Measurements from ENCODE around the gene CNGB1. TPM values are rescaled to one million over a fixed set of nuclear protein-coding genes. Genes with fewer than 3 reads are reported as not detected.

The CNGB1 gene
- total RNA-seq, 1 experiment from 2014 or later, result not detected

GRCh38 chr16:57889960-57890751 is 80.8 kb downstream of the CNGB1 start:
- BruUV-seq (replicated peaks), result no TSS peak
- H3K4me1 ChIP-seq (ENCODE audit: insufficient read depth, low read length, poor library complexity, severe bottlenecking), result peaks cover 20% of the 10 kb centered on the region
- no peaks in the 10 kb centered on the region for H3K36me3 ChIP-seq (ENCODE audit: insufficient read depth, low read length, poor library complexity, severe bottlenecking)
- H3K4me3 ChIP-seq (ENCODE audit: low read depth, low read length, poor library complexity, severe bottlenecking), result no peak overlapping the region
- intact Hi-C loops (cut with micrococcal nuclease; ENCODE audit: unreplicated experiment), result no loop called here
- H3K27me3 ChIP-seq (replicated peaks; ENCODE audit: insufficient read depth, low read depth, low read length, poor library complexity), result no peaks in the 10 kb centered on the region
- peak overlapping the region; percentile 20 for H3K27ac ChIP-seq (ENCODE audit: low read depth, low read length, poor library complexity, severe bottlenecking)
- H3K9me3 ChIP-seq (ENCODE audit: low read depth, low read length, poor library complexity, severe bottlenecking), result no peaks in the 10 kb centered on the region
- DNase-seq (ENCODE audit: low spot score), result peak; percentile 61
- TF ChIP-seq EZH2 (IDR thresholded peaks at IDR 0.05; ENCODE audit: borderline replicate concordance, low read depth, low read length, poor library complexity, severe bottlenecking), result no peak
- TF ChIP-seq, protein P1, sequence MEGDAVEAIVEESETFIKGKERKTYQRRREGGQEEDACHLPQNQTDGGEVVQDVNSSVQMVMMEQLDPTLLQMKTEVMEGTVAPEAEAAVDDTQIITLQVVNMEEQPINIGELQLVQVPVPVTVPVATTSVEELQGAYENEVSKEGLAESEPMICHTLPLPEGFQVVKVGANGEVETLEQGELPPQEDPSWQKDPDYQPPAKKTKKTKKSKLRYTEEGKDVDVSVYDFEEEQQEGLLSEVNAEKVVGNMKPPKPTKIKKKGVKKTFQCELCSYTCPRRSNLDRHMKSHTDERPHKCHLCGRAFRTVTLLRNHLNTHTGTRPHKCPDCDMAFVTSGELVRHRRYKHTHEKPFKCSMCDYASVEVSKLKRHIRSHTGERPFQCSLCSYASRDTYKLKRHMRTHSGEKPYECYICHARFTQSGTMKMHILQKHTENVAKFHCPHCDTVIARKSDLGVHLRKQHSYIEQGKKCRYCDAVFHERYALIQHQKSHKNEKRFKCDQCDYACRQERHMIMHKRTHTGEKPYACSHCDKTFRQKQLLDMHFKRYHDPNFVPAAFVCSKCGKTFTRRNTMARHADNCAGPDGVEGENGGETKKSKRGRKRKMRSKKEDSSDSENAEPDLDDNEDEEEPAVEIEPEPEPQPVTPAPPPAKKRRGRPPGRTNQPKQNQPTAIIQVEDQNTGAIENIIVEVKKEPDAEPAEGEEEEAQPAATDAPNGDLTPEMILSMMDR (conservative IDR thresholded peaks at IDR 0.05; ENCODE audit: low read depth, low read length), result no peak
- CTCF ChIA-PET, result no interaction called here
- POLR2A ChIA-PET (ENCODE audit: low non-redundant PET), result no interaction called here

DNA sequence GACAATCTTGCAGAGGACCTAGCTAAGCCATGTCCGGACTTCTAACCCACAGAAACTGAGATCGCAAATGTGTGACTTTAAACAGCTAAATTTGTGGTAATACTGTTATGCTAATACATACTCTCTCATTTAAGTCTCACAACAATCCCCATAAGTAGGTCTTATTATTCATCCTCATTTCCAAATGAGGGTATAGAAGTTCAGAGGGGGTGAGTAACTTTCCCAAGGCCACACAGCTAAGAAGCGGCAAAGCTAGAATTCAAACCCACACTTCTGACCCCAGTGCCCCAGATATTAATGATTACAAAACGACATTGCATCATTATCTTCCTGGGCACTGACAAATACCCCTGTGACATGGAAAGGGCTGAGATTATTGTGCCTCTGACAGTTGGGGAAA is 81.4 kb downstream of the CNGB1 start:
- ChIA-PET POLR2A (ENCODE audit: low non-redundant PET) (no interaction called here), CTCF (no interaction called here)
- H3K36me3 ChIP-seq (ENCODE audit: insufficient read depth, low read length, poor library complexity, severe bottlenecking), result no peaks in the 10 kb centered on the region
- no peak overlapping the region for H3K27ac ChIP-seq (ENCODE audit: low read depth, low read length, poor library complexity, severe bottlenecking)
- intact Hi-C loops (cut with micrococcal nuclease; ENCODE audit: unreplicated experiment), result no loop called here
- no TSS peak for BruUV-seq (replicated peaks)
- peaks cover 20% of the 10 kb centered on the region for H3K4me1 ChIP-seq (ENCODE audit: insufficient read depth, low read length, poor library complexity, severe bottlenecking)
- no peak overlapping the region for H3K4me3 ChIP-seq (ENCODE audit: low read depth, low read length, poor library complexity, severe bottlenecking)
- no peak for TF ChIP-seq EZH2 (IDR thresholded peaks at IDR 0.05; ENCODE audit: borderline replicate concordance, low read depth, low read length, poor library complexity, severe bottlenecking)
- TF ChIP-seq, protein P1 (conservative IDR thresholded peaks at IDR 0.05; ENCODE audit: low read depth, low read length), result no peak
- no peak for DNase-seq (ENCODE audit: low spot score)
- no peaks in the 10 kb centered on the region for H3K9me3 ChIP-seq (ENCODE audit: low read depth, low read length, poor library complexity, severe bottlenecking)
- no peaks in the 10 kb centered on the region for H3K27me3 ChIP-seq (replicated peaks; ENCODE audit: insufficient read depth, low read depth, low read length, poor library complexity)

GRCh38 chr16:57889111-57889510 is 81.8 kb downstream of the CNGB1 start:
- H3K36me3 ChIP-seq (ENCODE audit: insufficient read depth, low read length, poor library complexity, severe bottlenecking), result no peaks in the 10 kb centered on the region
- ChIA-PET CTCF (no interaction called here), POLR2A (ENCODE audit: low non-redundant PET) (no interaction called here)
- intact Hi-C loops (cut with micrococcal nuclease; ENCODE audit: unreplicated experiment), result no loop called here
- no TSS peak for BruUV-seq (replicated peaks)
- H3K27ac ChIP-seq (ENCODE audit: low read depth, low read length, poor library complexity, severe bottlenecking), result no peak overlapping the region
- H3K4me1 ChIP-seq (ENCODE audit: insufficient read depth, low read length, poor library complexity, severe bottlenecking), result peaks cover 20% of the 10 kb centered on the region
- TF ChIP-seq, protein P1 (conservative IDR thresholded peaks at IDR 0.05; ENCODE audit: low read depth, low read length), result no peak
- TF ChIP-seq EZH2 (IDR thresholded peaks at IDR 0.05; ENCODE audit: borderline replicate concordance, low read depth, low read length, poor library complexity, severe bottlenecking), result no peak
- no peaks in the 10 kb centered on the region for H3K27me3 ChIP-seq (replicated peaks; ENCODE audit: insufficient read depth, low read depth, low read length, poor library complexity)
- H3K9me3 ChIP-seq (ENCODE audit: low read depth, low read length, poor library complexity, severe bottlenecking), result no peaks in the 10 kb centered on the region
- no peak for DNase-seq (ENCODE audit: low spot score)
- H3K4me3 ChIP-seq (ENCODE audit: low read depth, low read length, poor library complexity, severe bottlenecking), result no peak overlapping the region

Measured in A673 (cell line).